Stimulated activated CD4-positive, alpha-beta T cell treated with anti-CD3 and anti-CD28 coated beads, Interleukin-1b, Interleukin-23, amount 100 ng/mL, for 1 hour (primary cell): ENCODE results near the gene TMEM164.

Source experiments
- DNase-seq, 2 donors: peaks; one replicate each; pipeline ENCODE4 v3.0.0-alpha.2; 2020; ENCODE audit warnings: low read depth in 2 of 2

Gene TMEM164

GRCh38 chrX:110081320-110081719 is 78.4 kb downstream of the TMEM164 start:
- DNase-seq = no peak

GRCh38 chrX:110081740-110082139 is 78.8 kb downstream of the TMEM164 start:
- DNase-seq = no peak

GRCh38 chrX:110082161-110082560 is 79.2 kb downstream of the TMEM164 start:
- no peak for DNase-seq

- no peak for DNase-seq
Measured at GRCh38 chrX:110086162-110086915, 83.4 kb downstream of the TMEM164 start.

GRCh38 chrX:110086916-110087484 is 84.1 kb downstream of the TMEM164 start:
- DNase-seq = no peak

- no peak for DNase-seq
Measured at GRCh38 chrX:110087485-110088356, 84.8 kb downstream of the TMEM164 start.

- DNase-seq = no peak
Measured at GRCh38 chrX:110089656-110090403, 86.9 kb downstream of the TMEM164 start.

GRCh38 chrX:110097920-110098319 is 95.0 kb downstream of the TMEM164 start:
- DNase-seq = no peak

GRCh38 chrX:110103344-110103743 is 100.4 kb downstream of the TMEM164 start:
- no peak for DNase-seq

- no peak for DNase-seq
Measured at GRCh38 chrX:110104078-110104477, 101.2 kb downstream of the TMEM164 start.

GRCh38 chrX:110108381-110108821 is 105.5 kb downstream of the TMEM164 start:
- DNase-seq = no peak

- DNase-seq = no peak
Measured at GRCh38 chrX:110114260-110114776, 111.4 kb downstream of the TMEM164 start.

GRCh38 chrX:110116066-110116980 is 113.4 kb downstream of the TMEM164 start:
- no peak for DNase-seq

GRCh38 chrX:110118530-110118929 is 115.6 kb downstream of the TMEM164 start:
- no peak for DNase-seq

GRCh38 chrX:110119480-110119879 is 116.6 kb downstream of the TMEM164 start:
- no peak for DNase-seq

GRCh38 chrX:110120025-110120424 is 117.1 kb downstream of the TMEM164 start:
- DNase-seq = no peak

- DNase-seq = no peak
Measured at GRCh38 chrX:110123331-110123782, 120.4 kb downstream of the TMEM164 start.

GRCh38 chrX:110125446-110126162 is 122.7 kb downstream of the TMEM164 start:
- no peak for DNase-seq

GRCh38 chrX:110131031-110131430 is 128.1 kb downstream of the TMEM164 start:
- no peak for DNase-seq
